ENCODE data around the gene LDLRAD3. TPM values are rescaled to one million over a fixed set of nuclear protein-coding genes. Genes with fewer than 3 reads are reported as not detected.
A peak's percentile ranks its signal among the peaks of the same experiment; 100 is the strongest.

Gene LDLRAD3
- total RNA-seq, 1 experiment from 2014 or later: 12.1 TPM

DNA sequence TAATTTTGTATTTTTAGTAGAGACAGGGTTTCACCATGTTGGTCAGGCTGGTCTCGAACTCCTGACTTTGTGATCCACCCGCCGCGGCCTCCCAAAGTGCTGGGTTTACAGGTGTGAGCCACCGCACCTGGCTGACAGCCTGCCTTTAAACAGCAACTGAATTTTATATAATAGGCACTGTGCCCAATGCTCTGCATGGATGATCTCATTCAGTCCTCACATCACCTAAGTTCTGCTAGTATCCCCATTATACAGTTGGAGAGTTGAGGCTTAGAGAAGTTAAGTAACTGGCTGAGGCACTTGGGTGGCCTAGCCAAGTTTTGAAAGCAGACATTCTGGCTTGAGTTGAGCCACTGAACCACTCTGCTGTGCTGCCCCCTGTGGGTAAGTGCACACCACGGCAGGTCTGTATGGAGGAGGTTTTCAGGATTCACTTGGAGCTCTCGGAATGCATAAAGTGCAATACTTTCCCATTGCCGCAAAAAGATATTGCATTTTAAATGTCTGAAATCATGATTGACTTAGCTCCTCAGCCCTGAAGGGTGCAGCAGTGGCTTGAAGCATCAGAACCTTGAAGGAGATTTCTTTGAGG is 112.4 kb downstream of the LDLRAD3 start:
- H2BK15ac ChIP-seq (ENCODE audit: low read depth, low read length): no peak overlapping the region
- H3K27ac ChIP-seq (ENCODE audit: insufficient read length, low read depth, low read length): no peak overlapping the region
- H2BK120ac ChIP-seq (ENCODE audit: low read depth, low read length, poor library complexity, severe bottlenecking): no peak overlapping the region
- no peaks in the 10 kb centered on the region for H4K20me1 ChIP-seq (ENCODE audit: control insufficient read depth, insufficient read depth, insufficient read length)
- H2AK5ac ChIP-seq (ENCODE audit: insufficient read length, low read length): no peak overlapping the region
- no peak overlapping the region for H4K91ac ChIP-seq (ENCODE audit: insufficient read length, low read depth, low read length)
- no peaks in the 10 kb centered on the region for H3K23me2 ChIP-seq (ENCODE audit: insufficient read length, low read depth, low read length, poor library complexity, severe bottlenecking)
- H2AFZ ChIP-seq (ENCODE audit: low read length): no peak overlapping the region
- H3K14ac ChIP-seq (ENCODE audit: insufficient read depth, low read length): no peak overlapping the region
- H4K8ac ChIP-seq (replicated peaks; ENCODE audit: insufficient read length, low read depth, low read length): no peak overlapping the region
- WGBS (ENCODE audit: extremely low coverage, insufficient read length, low lambda C conversion rate): no CpG with 5 or more reads among the region's 8 CpGs
- H2BK12ac ChIP-seq (ENCODE audit: insufficient read length, low read depth, low read length): no peak overlapping the region
- no peak overlapping the region for H3K56ac ChIP-seq (ENCODE audit: insufficient read length, low read depth, low read length)
- H3K4me1 ChIP-seq (ENCODE audit: insufficient read depth, low read length): no peaks in the 10 kb centered on the region
- no peak overlapping the region for H4K5ac ChIP-seq (ENCODE audit: insufficient read length, low read depth, low read length)
- H3K4me3 Mint-ChIP-seq: no peak overlapping the region
- peak overlapping the region in 1 of 3 experiments; percentile 54; a peak in 1 of 7 replicates for H3K27ac Mint-ChIP-seq
- no peaks in the 10 kb centered on the region for H3K79me1 ChIP-seq (ENCODE audit: insufficient read depth, low read depth, low read length, poor library complexity, severe bottlenecking)
- H3K27me3 ChIP-seq (ENCODE audit: insufficient read depth, low read length): no peaks in the 10 kb centered on the region
- H3K4me2 ChIP-seq (ENCODE audit: insufficient read depth, insufficient read length, low read length): no peak overlapping the region
- no peak overlapping the region for H3K4ac ChIP-seq (ENCODE audit: low read depth, low read length)
- no peak overlapping the region for H3K23ac ChIP-seq (ENCODE audit: insufficient read length, low read depth, low read length)
- H2BK20ac ChIP-seq (ENCODE audit: low read depth, low read length, poor library complexity, severe bottlenecking): no peak overlapping the region
- H3K9ac ChIP-seq (ENCODE audit: extremely low read depth, insufficient read length, low read length): no peak overlapping the region
- peaks cover 24 to 26% of the 10 kb centered on the region in 2 experiments for H3K4me1 Mint-ChIP-seq
- peaks cover 10 to 12% of the 10 kb centered on the region in 2 experiments for H3K9me3 Mint-ChIP-seq
- peaks cover 10 to 17% (median 15%) of the 10 kb centered on the region in 3 experiments for H3K36me3 Mint-ChIP-seq (ENCODE audit: insufficient read depth in 1 of 3, low read depth in 3 of 3)
- H3K79me2 ChIP-seq (ENCODE audit: insufficient read depth, low read length): no peaks in the 10 kb centered on the region
- H3K9me3 ChIP-seq (ENCODE audit: control insufficient read depth, low read depth, low read length): no peaks in the 10 kb centered on the region
- H3K27me3 Mint-ChIP-seq (ENCODE audit: low read depth): no peaks in the 10 kb centered on the region
- no peak overlapping the region for H2BK5ac ChIP-seq (ENCODE audit: insufficient read length, low read length)
- TF ChIP-seq, protein P1, sequence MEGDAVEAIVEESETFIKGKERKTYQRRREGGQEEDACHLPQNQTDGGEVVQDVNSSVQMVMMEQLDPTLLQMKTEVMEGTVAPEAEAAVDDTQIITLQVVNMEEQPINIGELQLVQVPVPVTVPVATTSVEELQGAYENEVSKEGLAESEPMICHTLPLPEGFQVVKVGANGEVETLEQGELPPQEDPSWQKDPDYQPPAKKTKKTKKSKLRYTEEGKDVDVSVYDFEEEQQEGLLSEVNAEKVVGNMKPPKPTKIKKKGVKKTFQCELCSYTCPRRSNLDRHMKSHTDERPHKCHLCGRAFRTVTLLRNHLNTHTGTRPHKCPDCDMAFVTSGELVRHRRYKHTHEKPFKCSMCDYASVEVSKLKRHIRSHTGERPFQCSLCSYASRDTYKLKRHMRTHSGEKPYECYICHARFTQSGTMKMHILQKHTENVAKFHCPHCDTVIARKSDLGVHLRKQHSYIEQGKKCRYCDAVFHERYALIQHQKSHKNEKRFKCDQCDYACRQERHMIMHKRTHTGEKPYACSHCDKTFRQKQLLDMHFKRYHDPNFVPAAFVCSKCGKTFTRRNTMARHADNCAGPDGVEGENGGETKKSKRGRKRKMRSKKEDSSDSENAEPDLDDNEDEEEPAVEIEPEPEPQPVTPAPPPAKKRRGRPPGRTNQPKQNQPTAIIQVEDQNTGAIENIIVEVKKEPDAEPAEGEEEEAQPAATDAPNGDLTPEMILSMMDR (conservative IDR thresholded peaks at IDR 0.05): peak; percentile 87
- no peak overlapping the region for H3K18ac ChIP-seq (ENCODE audit: insufficient read length, low read depth, low read length)
- DNase-seq: peak; percentile 65
- no peak overlapping the region for H3T11ph ChIP-seq (ENCODE audit: low read length)
